Activated CD4-positive, alpha-beta T cell treated with anti-CD3 and anti-CD28 coated beads for 36 hours (primary cell): ENCODE data around the gene TNXB. TPM values are rescaled to one million over a fixed set of nuclear protein-coding genes. Genes with fewer than 3 reads are reported as not detected.

Experiments used
- ATAC-seq: fragments of 200-7000 bp; cut with Tn5 transposase; one replicate; pipeline ENCODE4 v1.10.0; 2021; ENCODE audit warnings: mild to moderate bottlenecking, moderate library complexity
- CTCF ChIA-PET: fragments of 350-600 bp; sonication (Branson Sonifier 250); formaldehyde crosslinking; loops from one replicate; lab custom pipeline; 2021; ENCODE audit warnings: antibody characterized with exemption; lab: Charles Lee
- POLR2A ChIA-PET: fragments of 350-600 bp; sonication (Branson Sonifier 250); formaldehyde crosslinking; loops from one replicate; lab custom pipeline; 2021; ENCODE audit warnings: antibody characterized with exemption, inconsistent platforms; lab: Charles Lee
- DNase-seq: peaks from one replicate; pipeline ENCODE4 v3.0.0-alpha.2; 2020
- H3K27ac Mint-ChIP-seq: one replicate; pipeline ENCODE4 v1.8.0; 2021; ENCODE audit warnings: mixed read lengths
- H3K27me3 Mint-ChIP-seq: one replicate; pipeline ENCODE4 v1.8.0; 2021; ENCODE audit warnings: mixed read lengths
- H3K36me3 Mint-ChIP-seq: one replicate; pipeline ENCODE4 v1.8.0; 2021; ENCODE audit warnings: low read depth, mixed read lengths
- H3K4me1 Mint-ChIP-seq: one replicate; pipeline ENCODE4 v1.8.0; 2021; ENCODE audit warnings: mixed read lengths
- H3K4me3 Mint-ChIP-seq: one replicate; pipeline ENCODE4 v1.8.0; 2021; ENCODE audit warnings: mild to moderate bottlenecking, moderate library complexity, mixed read lengths
- H3K9me3 Mint-ChIP-seq: one replicate; pipeline ENCODE4 v1.8.0; 2021; ENCODE audit warnings: low read depth, mixed read lengths
- intact Hi-C, 2 experiments: fragments of 100-400 bp; cut with DNase I in 1 of 2; cut with micrococcal nuclease in 1 of 2; formaldehyde crosslinking; loops; one replicate each; pipeline versions ENCODE4 v1.14.2 to v1.15.1; 2022 to 2024; cut with DNase I, micrococcal nuclease
- total RNA-seq, 2 experiments: library from RNA; stranded (reverse); gene quantifications; one replicate each; pipeline ENCODE4 v1.2.3, GENCODE V29; 2021

TNXB gene
- 1 to 10 TPM; 3.5 to 3.8 TPM for total RNA-seq

GRCh38 chr6:32109114-32109764 is at the start of gene TNXB:
TNXB (minus strand) TSS chr6:32109338; CDS start chr6:32098198, 11,140 bp downstream.
- H3K27me3 Mint-ChIP-seq, result peaks cover 8% of the 10 kb centered on the region
- ATAC-seq (peak; percentile 43), DNase-seq (no peak)
- H3K4me1 Mint-ChIP-seq, result peaks cover 20% of the 10 kb centered on the region
- H3K36me3 Mint-ChIP-seq, result no peaks in the 10 kb centered on the region
- intact Hi-C loops, result no loop called here
- H3K4me3 Mint-ChIP-seq, result no peak within 1 kb of the TSS
- POLR2A ChIA-PET, result no interaction called here
- no peak within 1 kb of the TSS for H3K27ac Mint-ChIP-seq
- CTCF ChIA-PET, result interaction anchor here (1.2 kb wide), 1 partner anchor 10 kb away, joined by 5 read pairs; no protein-coding TSS in a partner anchor
- H3K9me3 Mint-ChIP-seq, result no peaks in the 10 kb centered on the region

- ATAC-seq (no peak), DNase-seq (no peak)
- ChIA-PET POLR2A (no interaction called here), CTCF (interaction anchor here (0.6 kb wide), 1 partner anchor 843 kb away, joined by 4 read pairs; no protein-coding TSS in a partner anchor)
- Mint-ChIP-seq H3K9me3 (no peaks in the 10 kb centered on the region), H3K36me3 (peaks cover 20% of the 10 kb centered on the region), H3K27me3 (no peaks in the 10 kb centered on the region), H3K4me1 (peaks cover 16% of the 10 kb centered on the region), H3K4me3 (no peak overlapping the region), H3K27ac (no peak overlapping the region)
- intact Hi-C loops, result loop anchor here in 1 of 2 experiments (10.0 kb wide), 1 partner anchor 113 kb away; no protein-coding TSS in a partner anchor
Observed at GRCh38 chr6:32158052-32158451, 48.9 kb upstream of the TNXB start.

GRCh38 chr6:32156891-32157290 is 47.8 kb upstream of the TNXB start:
- intact Hi-C loops, result loop anchor here in 1 of 2 experiments (10.0 kb wide), 1 partner anchor 112 kb away; no protein-coding TSS in a partner anchor
- no peak for ATAC-seq
- Mint-ChIP-seq H3K4me3 (no peak overlapping the region), H3K9me3 (no peaks in the 10 kb centered on the region), H3K36me3 (peaks cover 19% of the 10 kb centered on the region), H3K4me1 (peaks cover 27% of the 10 kb centered on the region), H3K27me3 (no peaks in the 10 kb centered on the region), H3K27ac (no peak overlapping the region)
- ChIA-PET CTCF (no interaction called here), POLR2A (interaction anchor here (0.7 kb wide), 1 partner anchor 446 kb away, joined by 3 read pairs; no protein-coding TSS in a partner anchor)
- no peak for DNase-seq

- ATAC-seq (peak; percentile 75), DNase-seq (peak; percentile 80)
- intact Hi-C loops, result loop anchor here (1.0 to 10.0 kb wide), 9 partner anchors 22 to 195 kb away; partner anchors contain the start of genes FKBPL (in 2 of the 2), AGPAT1 (in 1 of the 2) and SKIC2 (in 1 of the 2)
- no peaks in the 10 kb centered on the region for H3K9me3 Mint-ChIP-seq
- POLR2A ChIA-PET, result no interaction called here
- peak overlapping the region; percentile 91 for H3K4me3 Mint-ChIP-seq
- H3K27ac Mint-ChIP-seq, result peak overlapping the region; percentile 92
- peaks cover 11% of the 10 kb centered on the region for H3K27me3 Mint-ChIP-seq
- peaks cover 19% of the 10 kb centered on the region for H3K36me3 Mint-ChIP-seq
- CTCF ChIA-PET, result interaction anchor here (0.5 to 1.1 kb wide), 4 partner anchors 36 to 44 kb away, joined by 3 to 6 read pairs (median 3); no protein-coding TSS in a partner anchor
- H3K4me1 Mint-ChIP-seq, result peaks cover 41% of the 10 kb centered on the region
Observed at GRCh38 chr6:32154514-32155161, 45.5 kb upstream of the TNXB start.

- Mint-ChIP-seq H3K4me1 (peaks cover 45% of the 10 kb centered on the region), H3K36me3 (peaks cover 19% of the 10 kb centered on the region), H3K27me3 (peaks cover 11% of the 10 kb centered on the region), H3K27ac (peak within 1 kb of the TSS; percentile 92), H3K9me3 (no peaks in the 10 kb centered on the region), H3K4me3 (peak within 1 kb of the TSS; percentile 91)
- POLR2A ChIA-PET, result no interaction called here
- ATAC-seq (peak; percentile 76), DNase-seq (peak; percentile 88)
- intact Hi-C loops, result loop anchor here (1.0 to 10.0 kb wide), 9 partner anchors 23 to 195 kb away; partner anchors contain the start of genes FKBPL (in 2 of the 2), AGPAT1 (in 1 of the 2) and SKIC2 (in 1 of the 2)
- CTCF ChIA-PET, result interaction anchor here (0.6 to 1.2 kb wide), 4 partner anchors 25 to 40 kb away, joined by 3 to 6 read pairs (median 3); no protein-coding TSS in a partner anchor
Observed at GRCh38 chr6:32153564-32154513, 44.7 kb upstream of the TNXB start, which contains the start of gene PPT2. PPT2 (plus strand) TSS chr6:32154141; CDS start chr6:32154595, 454 bp downstream.

- CTCF ChIA-PET, result interaction anchor here (1.2 to 1.3 kb wide), 4 partner anchors 21 to 92 kb away, joined by 3 to 5 read pairs (median 3); no protein-coding TSS in a partner anchor
- H3K36me3 Mint-ChIP-seq, result peaks cover 13% of the 10 kb centered on the region
- peak overlapping the region; percentile 91 for H3K4me3 Mint-ChIP-seq
- no peak for ATAC-seq
- no peaks in the 10 kb centered on the region for H3K9me3 Mint-ChIP-seq
- POLR2A ChIA-PET, result no interaction called here
- intact Hi-C loops, result loop anchor here in 1 of 2 experiments (10.0 kb wide), 1 partner anchor 108 kb away; no protein-coding TSS in a partner anchor
- peak overlapping the region; percentile 32 for H3K27ac Mint-ChIP-seq
- peaks cover 54% of the 10 kb centered on the region for H3K4me1 Mint-ChIP-seq
- peaks cover 16% of the 10 kb centered on the region for H3K27me3 Mint-ChIP-seq
- DNase-seq, result peak; percentile 24
Observed at GRCh38 chr6:32152769-32153563, 43.8 kb upstream of the TNXB start.

GRCh38 chr6:32151863-32152768 is 43.0 kb upstream of the TNXB start, which contains the start of gene PRRT1:
PRRT1 (minus strand) TSS chr6:32151939; CDS start chr6:32151827, 112 bp downstream.
- intact Hi-C loops, result loop anchor here in 1 of 2 experiments (10.0 kb wide), 1 partner anchor 107 kb away; no protein-coding TSS in a partner anchor
- POLR2A ChIA-PET, result interaction anchor here (0.6 kb wide), 1 partner anchor 875 kb away, joined by 5 read pairs; no protein-coding TSS in a partner anchor
- Mint-ChIP-seq H3K27ac (no peak within 1 kb of the TSS), H3K4me3 (peak within 1 kb of the TSS; percentile 16), H3K9me3 (no peaks in the 10 kb centered on the region), H3K36me3 (peaks cover 5% of the 10 kb centered on the region), H3K27me3 (peaks cover 19% of the 10 kb centered on the region), H3K4me1 (peaks cover 54% of the 10 kb centered on the region)
- CTCF ChIA-PET, result interaction anchor here (1.2 to 1.4 kb wide), 5 partner anchors 21 to 93 kb away, joined by 3 to 5 read pairs (median 3); partner anchors contain the start of gene GPSM3
- ATAC-seq (no peak), DNase-seq (no peak)

GRCh38 chr6:32151181-32151862 is 42.2 kb upstream of the TNXB start:
- Mint-ChIP-seq H3K4me1 (peaks cover 54% of the 10 kb centered on the region), H3K27ac (no peak overlapping the region), H3K4me3 (peak overlapping the region; percentile 16), H3K9me3 (no peaks in the 10 kb centered on the region), H3K36me3 (peaks cover 5% of the 10 kb centered on the region), H3K27me3 (peaks cover 19% of the 10 kb centered on the region)
- POLR2A ChIA-PET, result interaction anchor here (0.6 kb wide), 1 partner anchor 876 kb away, joined by 5 read pairs; no protein-coding TSS in a partner anchor
- CTCF ChIA-PET, result interaction anchor here (0.6 to 1.4 kb wide), 5 partner anchors 20 to 337 kb away, joined by 3 to 5 read pairs (median 3); partner anchors contain the start of gene GPSM3
- intact Hi-C loops, result loop anchor here in 1 of 2 experiments (10.0 kb wide), 1 partner anchor 107 kb away; no protein-coding TSS in a partner anchor
- DNase-seq, result peak; percentile 13
- no peak for ATAC-seq
